Tibial nerve (tissue), 4 donors: ENCODE data around the gene GNB1L. TPM values are rescaled to one million over a fixed set of nuclear protein-coding genes. Genes with fewer than 3 reads are reported as not detected.
A peak's percentile ranks its signal among the peaks of the same experiment; 100 is the strongest.

ENCODE experiments used
- DNase-seq, 2 donors: peaks; one replicate each; pipeline ENCODE4 v3.0.0-alpha.2; 2019; ENCODE audit warnings: low spot score in 2 of 2
- H3K27ac ChIP-seq, 4 donors: fragments of 200-600 bp; sonication (generic) in 3 of 4; one replicate each; pipeline ENCODE4 v1.5.1; 2017 to 2019; ENCODE audit warnings: mild to moderate bottlenecking in 1 of 4
- H3K27me3 ChIP-seq, 2 donors: fragments of 200-600 bp; sonication (generic) in 1 of 2; one replicate each; pipeline versions ENCODE4 v1.5.1 to v1.6.0; 2017 to 2019
- H3K36me3 ChIP-seq, 3 donors: fragments of 200-600 bp; sonication (generic); one replicate each; pipeline ENCODE4 v1.5.1; 2018 to 2019
- H3K4me1 ChIP-seq, 4 donors: fragments of 200-600 bp; sonication (generic) in 3 of 4; one replicate each; pipeline ENCODE4 v1.5.1; 2017 to 2019
- H3K4me3 ChIP-seq, 4 donors: fragments of 200-600 bp; sonication (generic) in 3 of 4; one replicate each; pipeline ENCODE4 v1.5.1; 2017 to 2019; ENCODE audit warnings: mild to moderate bottlenecking in 1 of 4, moderate library complexity in 1 of 4
- H3K9me3 ChIP-seq, 4 donors: fragments of 200-600 bp; sonication (generic) in 3 of 4; one replicate each; pipeline ENCODE4 v1.5.1; 2017 to 2019
- CTCF ChIP-seq, 5 experiments: fragments of 200-600 bp in 3 of 5; fragments of 450-650 bp in 2 of 5; sonication (generic) in 3 of 5; IDR thresholded peaks; one replicate each; pipeline ENCODE4 v1.5.1; 2016 to 2019; ENCODE audit warnings: antibody characterized with exemption in 5 of 5, mild to moderate bottlenecking in 3 of 5, moderate library complexity in 2 of 5
- EP300 ChIP-seq, 2 donors: sonication (generic); formaldehyde crosslinking; IDR thresholded peaks; one replicate each; pipeline ENCODE4 v1.6.1; 2017; ENCODE audit warnings: antibody characterized with exemption in 2 of 2, mild to moderate bottlenecking in 1 of 2
- POLR2A ChIP-seq, 2 donors: fragments of 450-650 bp; IDR thresholded peaks; one replicate each; pipeline ENCODE4 v1.6.1; 2017; ENCODE audit warnings: antibody characterized with exemption in 2 of 2, mild to moderate bottlenecking in 2 of 2, moderate library complexity in 2 of 2
- WGBS, 2 donors: methylation state at CpG; one replicate each; pipeline ENCODE4 v1.1.5; 2018; 5-methylcytosine and 5-hydroxymethylcytosine counted together
- total RNA-seq, 4 donors: library from RNA; depleted of rRNA; stranded (reverse); fragments of >200 nt; gene quantifications; one replicate each; pipeline ENCODE4 v1.1.0, GENCODE V29; 2016

The GNB1L gene
- total RNA-seq, 4 donors from 2014 or later: 2.9 to 8.1 (median 6.3) TPM

GRCh38 chr22:19859861-19860510, 5.3 kb upstream of the GNB1L start:
- Histone ChIP-seq H3K36me3 (no peaks in the 10 kb centered on the region), H3K4me3 (no peak overlapping the region), H3K27me3 (no peaks in the 10 kb centered on the region), H3K9me3 (no peaks in the 10 kb centered on the region), H3K27ac (no peak overlapping the region), H3K4me1 (peaks cover 0 to 15% (median 13%) of the 10 kb centered on the region in 4 donors)
- DNase-seq: no peak
- TF ChIP-seq POLR2A (IDR thresholded peaks at IDR 0.05) (no peak), EP300 (IDR thresholded peaks at IDR 0.05) (no peak), CTCF (IDR thresholded peaks at IDR 0.05) (no peak)
- WGBS, 2 donors: 93 to 96% methylated on average over 8 of the region's 8 CpGs

GRCh38 chr22:19857382-19857781, 2.7 kb upstream of the GNB1L start:
- H3K4me3 ChIP-seq: no peak overlapping the region
- WGBS, 2 donors: 96 to 99% methylated on average over 3 of the region's 3 CpGs
- TF ChIP-seq CTCF (IDR thresholded peaks at IDR 0.05) (no peak), POLR2A (IDR thresholded peaks at IDR 0.05) (no peak), EP300 (IDR thresholded peaks at IDR 0.05) (no peak)

GRCh38 chr22:19855504-19856409, 1.1 kb upstream of the GNB1L start:
- peak in 1 of 2 donors; percentile 56 for DNase-seq
- Histone ChIP-seq H3K9me3 (no peaks in the 10 kb centered on the region), H3K27me3 (no peaks in the 10 kb centered on the region), H3K36me3 (peaks cover 0 to 19% (median 0%) of the 10 kb centered on the region in 3 donors), H3K4me1 (peaks cover 0 to 48% (median 25%) of the 10 kb centered on the region in 4 donors), H3K27ac (peak overlapping the region; percentile 88 to 99 (median 94)), H3K4me3 (peak overlapping the region; percentile 74 to 96 (median 87))
- 2 to 6% methylated on average over 10 to 24 of the region's 24 CpGs for WGBS, 2 donors
- TF ChIP-seq CTCF (IDR thresholded peaks at IDR 0.05) (no peak), EP300 (IDR thresholded peaks at IDR 0.05) (peak in 1 of 2 donors; percentile 16)

More at GRCh38 chr22:19857382-19857781, 2.7 kb upstream of the GNB1L start:
- H3K27me3 ChIP-seq: no peaks in the 10 kb centered on the region
- DNase-seq: no peak
- H3K9me3 ChIP-seq: no peaks in the 10 kb centered on the region
- H3K27ac ChIP-seq: no peak overlapping the region
- H3K4me1 ChIP-seq: peaks cover 0 to 33% (median 24%) of the 10 kb centered on the region in 4 donors
- peaks cover 0 to 2% (median 0%) of the 10 kb centered on the region in 3 donors for H3K36me3 ChIP-seq

- peak overlapping the region; percentile 65 to 96 (median 80) for H3K4me3 ChIP-seq
- no peaks in the 10 kb centered on the region for H3K27me3 ChIP-seq
- TF ChIP-seq EP300 (IDR thresholded peaks at IDR 0.05): no peak
- no peak for TF ChIP-seq POLR2A (IDR thresholded peaks at IDR 0.05)
- TF ChIP-seq CTCF (IDR thresholded peaks at IDR 0.05): no peak
- H3K27ac ChIP-seq: peak overlapping the region; percentile 88 to 99 (median 90)
- DNase-seq: no peak
- H3K9me3 ChIP-seq: no peaks in the 10 kb centered on the region
- peaks cover 0 to 35% (median 6%) of the 10 kb centered on the region in 3 donors for H3K36me3 ChIP-seq
- 2% methylated on average over 28 to 37 of the region's 49 CpGs for WGBS, 2 donors
- peaks cover 0 to 55% (median 25%) of the 10 kb centered on the region in 4 donors for H3K4me1 ChIP-seq
Observed at GRCh38 chr22:19853879-19854777, 546 bp downstream of the GNB1L start.
